A673 (cell line): Measurements from ENCODE around the gene FOXN3. TPM values are rescaled to one million over a fixed set of nuclear protein-coding genes. Genes with fewer than 3 reads are reported as not detected.

Source experiments
- BruUV-seq: library from RNA; stranded (reverse); fragments of 400-500 nt; replicated peaks from 2 replicates; lab custom pipeline; 2021; lab: Mats Ljungman, UMichigan
- CTCF ChIA-PET: fragments of 300-600 bp; sonication (Branson Sonifier 250); formaldehyde crosslinking; loops from one replicate; lab custom pipeline; 2022; ENCODE audit warnings: antibody characterized with exemption; lab: Charles Lee
- POLR2A ChIA-PET: fragments of 300-600 bp; sonication (Branson Sonifier 250); formaldehyde crosslinking; loops from one replicate; lab custom pipeline; 2022; ENCODE audit warnings: antibody characterized with exemption; ENCODE audit not compliant: low non-redundant PET; lab: Charles Lee
- DNase-seq: peaks from one replicate; pipeline ENCODE4 v3.0.0-alpha.2; 2015; ENCODE audit warnings: low spot score
- H3K27ac ChIP-seq: fragments of 200-600 bp; sonication (generic); 2 replicates; pipeline ENCODE4 v1.5.1; 2016; ENCODE audit warnings: mixed run types, low read depth, mild to moderate bottlenecking, mixed read lengths, antibody characterized with exemption, low read length; ENCODE audit not compliant: poor library complexity, severe bottlenecking
- H3K27me3 ChIP-seq: fragments of 200-600 bp; sonication (generic); replicated peaks from 2 replicates; pipeline ENCODE4 v1.6.1; 2017; ENCODE audit warnings: mixed run types, low read depth, mild to moderate bottlenecking, mixed read lengths, antibody characterized with exemption, low read length; ENCODE audit not compliant: insufficient read depth, poor library complexity
- H3K36me3 ChIP-seq: fragments of 200-600 bp; sonication (generic); 2 replicates; pipeline ENCODE4 v1.6.1; 2016; ENCODE audit warnings: mixed run types, mild to moderate bottlenecking, mixed read lengths, antibody characterized with exemption, low read length; ENCODE audit not compliant: insufficient read depth, poor library complexity, severe bottlenecking
- H3K4me1 ChIP-seq: fragments of 200-600 bp; sonication (generic); 2 replicates; pipeline ENCODE4 v1.6.1; 2017; ENCODE audit warnings: mixed run types, mild to moderate bottlenecking, mixed read lengths, antibody characterized with exemption, low read length; ENCODE audit not compliant: insufficient read depth, poor library complexity, severe bottlenecking
- H3K4me3 ChIP-seq: fragments of 200-600 bp; sonication (generic); 2 replicates; pipeline ENCODE4 v1.5.1; 2016; ENCODE audit warnings: low read depth, mixed run types, mild to moderate bottlenecking, mixed read lengths, low read length; ENCODE audit not compliant: poor library complexity, severe bottlenecking
- H3K9me3 ChIP-seq: fragments of 200-600 bp; sonication (generic); 2 replicates; pipeline ENCODE4 v1.6.1; 2016; ENCODE audit warnings: mixed run types, low read depth, mild to moderate bottlenecking, mixed read lengths, antibody characterized with exemption, low read length; ENCODE audit not compliant: poor library complexity, severe bottlenecking
- EZH2 ChIP-seq: fragments of 200-600 bp; sonication (generic); IDR thresholded peaks from 2 replicates; pipeline ENCODE4 v1.6.1; 2017; ENCODE audit warnings: borderline replicate concordance, low read depth, mild to moderate bottlenecking, mixed read lengths, antibody characterized with exemption, low read length; ENCODE audit not compliant: poor library complexity, severe bottlenecking
- intact Hi-C: fragments of 100-400 bp; cut with micrococcal nuclease; formaldehyde crosslinking; loops from one replicate; pipeline ENCODE4 v1.10.0; 2022; ENCODE audit not compliant: unreplicated experiment
- total RNA-seq: library from RNA; stranded (reverse); gene quantifications from 2 replicates; pipeline ENCODE4 v1.2.3, GENCODE V29; 2021
- TF ChIP-seq, protein P1 (sequence below): fragments of 300-800, 200-600 bp; sonication (generic); conservative IDR thresholded peaks from 2 replicates; pipeline ENCODE4 v1.5.1; 2017; ENCODE audit warnings: low read depth, mild to moderate bottlenecking, antibody characterized with exemption, low read length, moderate library complexity, mixed read lengths

FOXN3 gene
- total RNA-seq, 1 experiment from 2014 or later = 15.3 TPM

DNA sequence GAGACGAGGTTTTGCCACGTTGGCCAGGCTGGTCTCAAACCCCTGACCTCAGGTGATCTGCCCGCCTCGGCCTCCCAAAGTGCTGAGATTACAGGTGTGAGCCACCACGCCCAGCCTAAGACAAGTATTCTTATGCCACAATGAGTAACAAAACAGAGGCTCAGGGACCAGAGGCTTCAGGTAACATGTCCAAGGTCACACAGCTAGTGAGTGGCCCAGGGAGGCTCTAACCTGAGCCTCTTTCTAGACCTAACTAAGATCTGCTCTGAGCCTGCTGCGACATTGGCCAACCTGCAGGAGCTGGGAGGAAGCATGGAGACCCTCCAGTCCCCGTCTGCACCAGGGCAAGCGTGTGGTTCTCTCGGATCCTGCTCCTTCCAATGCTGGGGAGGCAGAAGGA lies 77.9 kb downstream of the FOXN3 start:
- H3K4me1 ChIP-seq = peaks cover 11% of the 10 kb centered on the region
- H3K36me3 ChIP-seq = no peaks in the 10 kb centered on the region
- H3K4me3 ChIP-seq = no peak overlapping the region
- H3K27ac ChIP-seq = no peak overlapping the region
- H3K9me3 ChIP-seq = no peaks in the 10 kb centered on the region
- intact Hi-C loops = no loop called here
- no peaks in the 10 kb centered on the region for H3K27me3 ChIP-seq
- POLR2A ChIA-PET = no interaction called here
- CTCF ChIA-PET = no interaction called here
- TF ChIP-seq, protein P1, sequence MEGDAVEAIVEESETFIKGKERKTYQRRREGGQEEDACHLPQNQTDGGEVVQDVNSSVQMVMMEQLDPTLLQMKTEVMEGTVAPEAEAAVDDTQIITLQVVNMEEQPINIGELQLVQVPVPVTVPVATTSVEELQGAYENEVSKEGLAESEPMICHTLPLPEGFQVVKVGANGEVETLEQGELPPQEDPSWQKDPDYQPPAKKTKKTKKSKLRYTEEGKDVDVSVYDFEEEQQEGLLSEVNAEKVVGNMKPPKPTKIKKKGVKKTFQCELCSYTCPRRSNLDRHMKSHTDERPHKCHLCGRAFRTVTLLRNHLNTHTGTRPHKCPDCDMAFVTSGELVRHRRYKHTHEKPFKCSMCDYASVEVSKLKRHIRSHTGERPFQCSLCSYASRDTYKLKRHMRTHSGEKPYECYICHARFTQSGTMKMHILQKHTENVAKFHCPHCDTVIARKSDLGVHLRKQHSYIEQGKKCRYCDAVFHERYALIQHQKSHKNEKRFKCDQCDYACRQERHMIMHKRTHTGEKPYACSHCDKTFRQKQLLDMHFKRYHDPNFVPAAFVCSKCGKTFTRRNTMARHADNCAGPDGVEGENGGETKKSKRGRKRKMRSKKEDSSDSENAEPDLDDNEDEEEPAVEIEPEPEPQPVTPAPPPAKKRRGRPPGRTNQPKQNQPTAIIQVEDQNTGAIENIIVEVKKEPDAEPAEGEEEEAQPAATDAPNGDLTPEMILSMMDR = no peak
- TF ChIP-seq EZH2 = no peak
- no peak for DNase-seq
- BruUV-seq = no TSS peak

DNA sequence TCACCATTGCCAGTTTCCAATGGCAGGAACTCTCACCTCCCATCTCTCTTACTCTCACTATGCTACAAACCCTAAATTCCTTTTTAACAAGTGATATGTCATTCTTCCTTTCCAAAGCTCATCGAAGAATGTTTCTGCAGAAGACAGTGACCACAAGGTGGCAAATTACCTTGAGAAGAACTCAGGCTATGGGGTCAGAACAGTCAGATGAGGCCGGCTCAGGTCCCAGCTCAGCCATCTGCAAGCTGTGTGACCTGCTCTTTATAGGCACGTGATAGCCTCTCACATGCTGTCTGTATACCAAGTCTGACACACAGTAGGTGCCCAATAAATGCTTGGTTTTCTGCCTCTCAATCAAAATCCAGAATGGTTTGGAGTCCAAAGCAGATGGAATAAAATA lies 80.7 kb downstream of the FOXN3 start:
- TF ChIP-seq, protein P1 = no peak; the same call in 1 of the 2 replicates
- no peak for TF ChIP-seq EZH2
- Histone ChIP-seq H3K36me3 (no peaks in the 10 kb centered on the region), H3K9me3 (no peaks in the 10 kb centered on the region), H3K27me3 (no peaks in the 10 kb centered on the region), H3K4me1 (no peaks in the 10 kb centered on the region), H3K4me3 (no peak overlapping the region), H3K27ac (no peak overlapping the region)
- ChIA-PET POLR2A (no interaction called here), CTCF (no interaction called here)
- intact Hi-C loops = no loop called here
- DNase-seq = no peak
- BruUV-seq = no TSS peak

DNA sequence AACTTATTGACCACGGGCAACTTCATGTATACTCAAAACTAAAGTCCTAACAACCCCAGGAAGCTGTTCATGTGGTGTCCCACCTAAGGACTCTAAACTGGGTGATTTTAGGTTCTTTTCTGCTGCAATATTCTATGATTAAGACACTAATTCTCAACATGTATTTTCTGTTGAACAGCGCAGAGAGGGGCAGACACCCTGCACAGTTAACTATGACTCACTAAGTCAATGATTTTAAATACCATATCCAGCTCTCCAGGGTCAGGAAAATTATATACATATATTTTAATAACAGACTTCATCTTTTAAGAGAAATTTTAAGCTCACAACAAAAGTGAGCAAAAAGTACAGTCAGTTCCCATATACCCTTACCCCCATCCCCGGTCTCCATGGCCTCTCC lies 85.0 kb downstream of the FOXN3 start:
- ChIA-PET POLR2A (no interaction called here), CTCF (no interaction called here)
- H3K9me3 ChIP-seq = no peaks in the 10 kb centered on the region
- no peak for DNase-seq
- intact Hi-C loops = no loop called here
- no peaks in the 10 kb centered on the region for H3K4me1 ChIP-seq
- no peak overlapping the region for H3K27ac ChIP-seq
- no TSS peak for BruUV-seq
- H3K27me3 ChIP-seq = no peaks in the 10 kb centered on the region
- no peaks in the 10 kb centered on the region for H3K36me3 ChIP-seq
- TF ChIP-seq, protein P1 = no peak
- no peak for TF ChIP-seq EZH2
- H3K4me3 ChIP-seq = no peak overlapping the region
